ENCODE results near the gene ABCC1. TPM values are rescaled to one million over a fixed set of nuclear protein-coding genes. Genes with fewer than 3 reads are reported as not detected.

Gene ABCC1
- total and polyA plus RNA-seq, 2 donors (not counting 1 experiment from before 2014, with no cell fraction given), result 54.1 to 178 TPM

GRCh38 chr16:16029431-16030011 lies 80.1 kb downstream of the ABCC1 start:
- Histone ChIP-seq H3K36me3 (ENCODE audit: control insufficient read depth, insufficient read depth, low read length) (peaks cover 10% of the 10 kb centered on the region), H3K27ac (ENCODE audit: insufficient read depth, low read length) (no peak overlapping the region), H3K27me3 (ENCODE audit: control insufficient read depth, insufficient read depth, low read length) (no peaks in the 10 kb centered on the region), H3K4me1 (ENCODE audit: control insufficient read depth, extremely low read depth, insufficient read depth, low read length) (peaks cover 18% of the 10 kb centered on the region), H3K9ac (ENCODE audit: insufficient read depth, low read length) (no peak overlapping the region), H3K79me2 (ENCODE audit: control insufficient read depth, insufficient read depth, low read length) (peaks cover 27% of the 10 kb centered on the region), H3K4me2 (ENCODE audit: extremely low read depth, insufficient read depth, low read length) (no peak overlapping the region), H2AFZ (ENCODE audit: low read length) (no peak overlapping the region), H3K4me3 (replicated peaks in 1 of 4; ENCODE audit: control extremely low read depth in 1 of 4, insufficient read depth in 1 of 4, low read depth in 3 of 4, low read length in 4 of 4) (no peak overlapping the region), H3K9me3 (ENCODE audit: control insufficient read depth, insufficient read depth, low read depth, low read length) (no peaks in the 10 kb centered on the region), H4K20me1 (ENCODE audit: control insufficient read depth, extremely low read depth, insufficient read depth, low read length) (no peaks in the 10 kb centered on the region)
- DNase-seq (ENCODE audit: low read depth in 2 of 2), result peak; percentile 32 to 79
- no peak for TF ChIP-seq EZH2 (IDR thresholded peaks at IDR 0.05; ENCODE audit: low read length, missing control alignments)
- TF ChIP-seq, protein P1, sequence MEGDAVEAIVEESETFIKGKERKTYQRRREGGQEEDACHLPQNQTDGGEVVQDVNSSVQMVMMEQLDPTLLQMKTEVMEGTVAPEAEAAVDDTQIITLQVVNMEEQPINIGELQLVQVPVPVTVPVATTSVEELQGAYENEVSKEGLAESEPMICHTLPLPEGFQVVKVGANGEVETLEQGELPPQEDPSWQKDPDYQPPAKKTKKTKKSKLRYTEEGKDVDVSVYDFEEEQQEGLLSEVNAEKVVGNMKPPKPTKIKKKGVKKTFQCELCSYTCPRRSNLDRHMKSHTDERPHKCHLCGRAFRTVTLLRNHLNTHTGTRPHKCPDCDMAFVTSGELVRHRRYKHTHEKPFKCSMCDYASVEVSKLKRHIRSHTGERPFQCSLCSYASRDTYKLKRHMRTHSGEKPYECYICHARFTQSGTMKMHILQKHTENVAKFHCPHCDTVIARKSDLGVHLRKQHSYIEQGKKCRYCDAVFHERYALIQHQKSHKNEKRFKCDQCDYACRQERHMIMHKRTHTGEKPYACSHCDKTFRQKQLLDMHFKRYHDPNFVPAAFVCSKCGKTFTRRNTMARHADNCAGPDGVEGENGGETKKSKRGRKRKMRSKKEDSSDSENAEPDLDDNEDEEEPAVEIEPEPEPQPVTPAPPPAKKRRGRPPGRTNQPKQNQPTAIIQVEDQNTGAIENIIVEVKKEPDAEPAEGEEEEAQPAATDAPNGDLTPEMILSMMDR (conservative IDR thresholded peaks at IDR 0.05 in 1 of 2, IDR thresholded peaks at IDR 0.05 in 1 of 2; ENCODE audit: low read depth in 1 of 2, low read length in 2 of 2), result no peak

DNA sequence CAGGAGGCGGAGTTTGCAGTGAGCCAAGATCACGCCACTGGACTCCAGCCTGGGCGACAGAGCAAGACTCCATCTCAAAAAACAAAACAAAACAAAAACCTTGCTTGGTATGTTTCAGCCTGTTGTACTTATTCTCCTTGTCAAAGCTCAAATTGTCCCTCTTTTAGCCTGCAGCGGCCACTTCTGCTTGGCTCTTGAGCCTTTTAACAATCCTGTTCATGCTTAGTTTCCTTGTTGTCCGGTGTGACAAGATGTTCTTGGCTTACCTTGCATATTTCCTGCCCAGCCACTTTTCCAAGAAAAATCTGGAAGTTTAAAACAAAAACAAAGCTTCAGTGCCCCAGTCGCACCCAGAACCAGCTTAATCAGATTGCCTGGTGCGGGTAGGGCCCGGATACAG lies 81.0 kb downstream of the ABCC1 start:
- no peak overlapping the region for H3K4me3 ChIP-seq (replicated peaks in 1 of 4; ENCODE audit: control extremely low read depth in 1 of 4, insufficient read depth in 1 of 4, low read depth in 3 of 4, low read length in 4 of 4)
- H3K27me3 ChIP-seq (ENCODE audit: control insufficient read depth, insufficient read depth, low read length), result no peaks in the 10 kb centered on the region
- no peak overlapping the region for H2AFZ ChIP-seq (ENCODE audit: low read length)
- no peaks in the 10 kb centered on the region for H4K20me1 ChIP-seq (ENCODE audit: control insufficient read depth, extremely low read depth, insufficient read depth, low read length)
- H3K4me2 ChIP-seq (ENCODE audit: extremely low read depth, insufficient read depth, low read length), result no peak overlapping the region
- H3K4me1 ChIP-seq (ENCODE audit: control insufficient read depth, extremely low read depth, insufficient read depth, low read length), result peaks cover 13% of the 10 kb centered on the region
- peaks cover 11% of the 10 kb centered on the region for H3K36me3 ChIP-seq (ENCODE audit: control insufficient read depth, insufficient read depth, low read length)
- TF ChIP-seq, protein P1 (conservative IDR thresholded peaks at IDR 0.05 in 1 of 2, IDR thresholded peaks at IDR 0.05 in 1 of 2; ENCODE audit: low read depth in 1 of 2, low read length in 2 of 2), result no peak
- TF ChIP-seq EZH2 (IDR thresholded peaks at IDR 0.05; ENCODE audit: low read length, missing control alignments), result no peak
- no peak overlapping the region for H3K9ac ChIP-seq (ENCODE audit: insufficient read depth, low read length)
- H3K9me3 ChIP-seq (ENCODE audit: control insufficient read depth, insufficient read depth, low read depth, low read length), result no peaks in the 10 kb centered on the region
- H3K27ac ChIP-seq (ENCODE audit: insufficient read depth, low read length), result no peak overlapping the region
- DNase-seq (ENCODE audit: low read depth in 2 of 2), result no peak
- H3K79me2 ChIP-seq (ENCODE audit: control insufficient read depth, insufficient read depth, low read length), result peaks cover 27% of the 10 kb centered on the region

GRCh38 chr16:16031401-16031800 lies 82.0 kb downstream of the ABCC1 start:
- Histone ChIP-seq H2AFZ (ENCODE audit: low read length) (no peak overlapping the region), H3K27me3 (ENCODE audit: control insufficient read depth, insufficient read depth, low read length) (no peaks in the 10 kb centered on the region), H3K27ac (ENCODE audit: insufficient read depth, low read length) (no peak overlapping the region), H3K36me3 (ENCODE audit: control insufficient read depth, insufficient read depth, low read length) (peaks cover 14% of the 10 kb centered on the region), H3K4me3 (replicated peaks in 1 of 4; ENCODE audit: control extremely low read depth in 1 of 4, insufficient read depth in 1 of 4, low read depth in 3 of 4, low read length in 4 of 4) (no peak overlapping the region), H3K4me2 (ENCODE audit: extremely low read depth, insufficient read depth, low read length) (no peak overlapping the region), H3K9me3 (ENCODE audit: control insufficient read depth, insufficient read depth, low read depth, low read length) (no peaks in the 10 kb centered on the region), H4K20me1 (ENCODE audit: control insufficient read depth, extremely low read depth, insufficient read depth, low read length) (no peaks in the 10 kb centered on the region), H3K4me1 (ENCODE audit: control insufficient read depth, extremely low read depth, insufficient read depth, low read length) (peaks cover 7% of the 10 kb centered on the region), H3K9ac (ENCODE audit: insufficient read depth, low read length) (no peak overlapping the region), H3K79me2 (ENCODE audit: control insufficient read depth, insufficient read depth, low read length) (peaks cover 29% of the 10 kb centered on the region)
- DNase-seq (ENCODE audit: low read depth in 2 of 2), result no peak
- no peak for TF ChIP-seq EZH2 (IDR thresholded peaks at IDR 0.05; ENCODE audit: low read length, missing control alignments)
- TF ChIP-seq, protein P1 (conservative IDR thresholded peaks at IDR 0.05 in 1 of 2, IDR thresholded peaks at IDR 0.05 in 1 of 2; ENCODE audit: low read depth in 1 of 2, low read length in 2 of 2), result no peak
